HepG2 (cell line): ENCODE measurements around the gene DNAAF9. TPM values are rescaled to one million over a fixed set of nuclear protein-coding genes. Genes with fewer than 3 reads are reported as not detected.

Source experiments
- ATAC-seq: fragments of 200-7000 bp; cut with Tn5 transposase; 3 replicates; pipeline ENCODE4 v1.9.1; 2020; ENCODE audit warnings: mild to moderate bottlenecking, moderate library complexity
- BruUV-seq: library from RNA; stranded (reverse); fragments of 400-500 nt; replicated peaks from 2 replicates; lab custom pipeline; 2021; lab: Mats Ljungman, UMichigan
- CTCF ChIA-PET: fragments of 300-600 bp; formaldehyde crosslinking; extraction: SDS; loops from one replicate; lab custom pipeline; 2021; ENCODE audit warnings: low total read pairs, inconsistent platforms, low intra/inter-chr PET ratio; lab: Yijun Ruan, JAX
- POLR2A ChIA-PET: fragments of 350-600 bp; sonication (Branson Sonifier 250); formaldehyde crosslinking; loops from one replicate; lab custom pipeline; 2020; ENCODE audit warnings: antibody characterized with exemption, inconsistent platforms; lab: Yijun Ruan, JAX
- DNase-seq: peaks from one replicate; pipeline ENCODE4 v3.0.0-alpha.2; 2015; ENCODE audit warnings: low spot score
- FAIRE-seq: peaks from 3 replicates; lab custom pipeline; 2011; peaks lifted over from hg19 to GRCh38; lab: Jason Lieb, UNC
- H2AFZ ChIP-seq: one replicate; pipeline ENCODE4 v1.6.1; 2011; ENCODE audit warnings: low read length, inconsistent platforms
- H3K27ac ChIP-seq: fragments of 300-600 bp; 3 replicates; pipeline ENCODE4 v1.8.0; 2011; ENCODE audit warnings: mixed run types, mild to moderate bottlenecking, mixed read lengths, low read length, inconsistent platforms; ENCODE audit not compliant: insufficient read depth; ENCODE audit errors: extremely low read length
- H3K27me3 ChIP-seq, 2 experiments: fragments of 200-600 bp in 1 of 2; 2 replicates in 1 of 2; 3 replicates in 1 of 2; pipeline versions ENCODE4 v1.6.0 to v1.8.0; 2011; ENCODE audit warnings: low read length in 2 of 2, mild to moderate bottlenecking in 2 of 2, moderate library complexity in 2 of 2, inconsistent platforms in 1 of 2; ENCODE audit not compliant: insufficient read depth in 2 of 2, control insufficient read depth in 1 of 2
- H3K36me3 ChIP-seq, 2 experiments: fragments of 200-600 bp in 1 of 2; replicated peaks in 1 of 2; 2 replicates in 1 of 2; 3 replicates in 1 of 2; pipeline versions ENCODE4 v1.5.1 to v1.8.0; 2011; ENCODE audit warnings: low read length in 2 of 2, inconsistent platforms in 1 of 2; ENCODE audit not compliant: insufficient read depth in 2 of 2, control insufficient read depth in 1 of 2
- H3K4me1 ChIP-seq: 2 replicates; pipeline ENCODE4 v1.5.1; 2012; ENCODE audit warnings: low read length, inconsistent platforms; ENCODE audit not compliant: insufficient read depth
- H3K4me2 ChIP-seq: 2 replicates; pipeline ENCODE4 v1.6.0; 2011; ENCODE audit warnings: low read depth, low read length, inconsistent platforms
- H3K4me3 ChIP-seq, 3 experiments: fragments of 200-600 bp in 1 of 3; sonication (generic), shearing (Covaris generic) in 1 of 3; replicated peaks in 1 of 3; 2 replicates each; pipeline ENCODE4 v1.5.1; 2011 to 2016; ENCODE audit warnings: low read length in 3 of 3, inconsistent platforms in 2 of 3, low read depth in 2 of 3, mild to moderate bottlenecking in 2 of 3, control low read depth in 1 of 3, mixed read lengths in 1 of 3; ENCODE audit not compliant: insufficient read depth in 1 of 3
- H3K79me2 ChIP-seq: one replicate; pipeline ENCODE4 v1.6.1; 2011; ENCODE audit warnings: low read length, inconsistent platforms; ENCODE audit not compliant: insufficient read depth
- H3K9ac ChIP-seq: 2 replicates; pipeline ENCODE4 v1.6.0; 2011; ENCODE audit warnings: mild to moderate bottlenecking, low read depth, low read length, inconsistent platforms; ENCODE audit not compliant: insufficient read depth
- H3K9me3 ChIP-seq: 2 replicates; pipeline ENCODE4 v1.5.1; 2012; ENCODE audit warnings: mild to moderate bottlenecking, low read length
- H4K20me1 ChIP-seq: 2 replicates; pipeline ENCODE4 v1.6.0; 2011; ENCODE audit warnings: inconsistent platforms, mild to moderate bottlenecking, low read length, moderate library complexity; ENCODE audit not compliant: insufficient read depth
- ATM ChIP-seq: fragments of 450-650 bp; IDR thresholded peaks from 2 replicates; pipeline ENCODE4 v1.7.1; 2017; ENCODE audit warnings: mild to moderate bottlenecking, borderline replicate concordance
- HMG20B ChIP-seq: conservative IDR thresholded peaks from 2 replicates; pipeline ENCODE4 v1.6.1; 2016; ENCODE audit warnings: missing genetic modification reagents, missing compliant biosample characterization
- KLF9 ChIP-seq: IDR thresholded peaks from 2 replicates; pipeline ENCODE4 v1.6.1; 2016; ENCODE audit warnings: low read depth
- MXD4 ChIP-seq: IDR thresholded peaks from 2 replicates; pipeline ENCODE4 v1.6.1; 2016; ENCODE audit warnings: mild to moderate bottlenecking, missing biosample characterization, missing genetic modification reagents
- NR2F2 ChIP-seq: IDR thresholded peaks from 2 replicates; pipeline ENCODE4 v1.6.1; 2012; ENCODE audit warnings: low read depth, inconsistent platforms, borderline replicate concordance
- RFX1 ChIP-seq: fragments of 450-650 bp; IDR thresholded peaks from 2 replicates; pipeline ENCODE4 v1.6.1; 2017
- ZNF274 ChIP-seq: sonication (generic); formaldehyde crosslinking; IDR thresholded peaks from 2 replicates; pipeline ENCODE4 v1.5.1; 2020; ENCODE audit warnings: mild to moderate bottlenecking, missing genetic modification reagents
- ZNF674 ChIP-seq: sonication (generic); formaldehyde crosslinking; IDR thresholded peaks from 2 replicates; pipeline ENCODE4 v1.5.0; 2020; ENCODE audit warnings: low read depth, mild to moderate bottlenecking, missing genetic modification reagents
- ZNF720 ChIP-seq: sonication (generic); formaldehyde crosslinking; IDR thresholded peaks from 2 replicates; pipeline ENCODE4 v1.4.0; 2020; ENCODE audit warnings: missing genetic modification reagents
- ZNF781 ChIP-seq: sonication (generic); formaldehyde crosslinking; IDR thresholded peaks from 2 replicates; pipeline ENCODE4 v1.5.1; 2020; ENCODE audit warnings: borderline replicate concordance, mild to moderate bottlenecking, missing genetic modification reagents; ENCODE audit errors: not compliant biosample characterization
- WGBS: methylation state at CpG from one replicate; pipeline ENCODE4 v1.1.6; 2017; ENCODE audit warnings: low lambda C conversion rate; 5-methylcytosine and 5-hydroxymethylcytosine counted together
- in situ Hi-C: cut with HindIII; loops from 2 replicates; pipeline ENCODE4 v1.10.0; 2017; ENCODE audit warnings: low pct_unique_long_range_greater_than_20kb; ENCODE audit not compliant: extremely low pct_ligation_motif_present
- intact Hi-C: fragments of 100-400 bp; cut with micrococcal nuclease; formaldehyde crosslinking; loops from one replicate; pipeline ENCODE4 v1.10.0; 2022; ENCODE audit not compliant: unreplicated experiment
- polyA plus RNA-seq, 8 experiments: library from polyadenylated mRNA; depleted of rRNA in 3 of 8; stranded (reverse) in 7 of 8; unstranded in 1 of 8; fragments of >200 nt; fragmentation: Illumina TruSeq in 4 of 8; extraction: Trizol in 4 of 8; gene quantifications; 2 replicates each; pipeline versions ENCODE4 v1.2.1 to v1.2.3, GENCODE V29; 2011 to 2016; ENCODE audit warnings: low read depth in 4 of 8, missing spikeins in 1 of 8, mixed read lengths in 1 of 8; ENCODE audit not compliant: insufficient read depth in 1 of 8
- total RNA-seq, 5 experiments: library from RNA; depleted of rRNA; stranded (reverse); fragments of >200 nt; fragmentation: Illumina TruSeq; extraction: Trizol; gene quantifications; 2 replicates each; pipeline ENCODE4 v1.2.3, GENCODE V29; 2016; ENCODE audit warnings: low read depth in 1 of 5
- TF ChIP-seq, protein P1 (sequence below): sonication (generic); formaldehyde crosslinking; conservative IDR thresholded peaks from 2 replicates; pipeline ENCODE4 v1.4.0; 2020; ENCODE audit warnings: missing genetic modification reagents
- TF ChIP-seq, protein P2 (sequence below): sonication (generic); formaldehyde crosslinking; IDR thresholded peaks from 2 replicates; pipeline ENCODE4 v1.4.0; 2020; ENCODE audit warnings: missing genetic modification reagents

DNAAF9 gene
- total and polyA plus RNA-seq, 2 of the 13 experiments (the other 11 are each of a cell fraction or from before 2014, with no cell fraction given) = 10.5 to 14.9 TPM

DNA sequence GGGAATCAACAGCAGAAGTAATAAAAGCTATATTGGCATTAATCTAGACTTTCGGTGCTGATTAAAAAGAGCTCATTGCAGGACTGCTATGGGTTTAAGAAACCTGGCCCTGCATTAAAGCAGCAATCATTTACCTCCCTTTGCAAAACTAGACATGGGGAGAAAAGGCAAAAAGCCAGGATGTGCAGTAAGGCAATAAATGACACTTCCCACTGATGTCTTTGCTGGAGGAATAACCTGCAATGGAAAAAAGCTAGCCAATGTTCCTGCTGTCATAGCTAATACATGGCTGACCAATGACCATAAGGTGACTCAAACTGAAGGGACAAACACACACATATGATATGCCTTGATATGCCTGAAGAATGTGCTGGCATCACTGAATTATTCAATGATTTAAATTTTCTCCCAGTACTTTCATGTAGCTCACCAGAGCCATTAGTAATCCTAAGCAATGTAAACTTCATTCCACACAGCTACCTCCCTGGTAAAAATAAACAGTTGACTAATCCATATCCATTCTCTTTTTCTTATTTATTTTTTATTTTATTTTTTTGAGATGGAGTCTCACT, 8.7 kb downstream of the DNAAF9 start:
- Histone ChIP-seq H3K9me3 (no peaks in the 10 kb centered on the region), H3K9ac (no peak overlapping the region), H3K27ac (no peak overlapping the region), H2AFZ (no peak overlapping the region), H3K4me1 (no peaks in the 10 kb centered on the region), H3K4me2 (no peak overlapping the region), H3K27me3 (no peaks in the 10 kb centered on the region), H3K36me3 (no peaks in the 10 kb centered on the region), H3K79me2 (peaks cover 63% of the 10 kb centered on the region), H3K4me3 (no peak overlapping the region), H4K20me1 (peaks cover 11% of the 10 kb centered on the region)
- in situ Hi-C loops (no loop called here), intact Hi-C loops (no loop called here)
- no peak for ATAC-seq
- WGBS = 96% methylated on average over 1 of the region's 1 CpG
- POLR2A ChIA-PET = interaction anchor here (1.4 to 1.7 kb wide), 2 partner anchors 9 to 71 kb away, joined by 3 read pairs; partner anchors contain the start of gene DNAAF9
- CTCF ChIA-PET = no interaction called here
- BruUV-seq = no TSS peak
- no peak for FAIRE-seq
- TF ChIP-seq, protein P1, sequence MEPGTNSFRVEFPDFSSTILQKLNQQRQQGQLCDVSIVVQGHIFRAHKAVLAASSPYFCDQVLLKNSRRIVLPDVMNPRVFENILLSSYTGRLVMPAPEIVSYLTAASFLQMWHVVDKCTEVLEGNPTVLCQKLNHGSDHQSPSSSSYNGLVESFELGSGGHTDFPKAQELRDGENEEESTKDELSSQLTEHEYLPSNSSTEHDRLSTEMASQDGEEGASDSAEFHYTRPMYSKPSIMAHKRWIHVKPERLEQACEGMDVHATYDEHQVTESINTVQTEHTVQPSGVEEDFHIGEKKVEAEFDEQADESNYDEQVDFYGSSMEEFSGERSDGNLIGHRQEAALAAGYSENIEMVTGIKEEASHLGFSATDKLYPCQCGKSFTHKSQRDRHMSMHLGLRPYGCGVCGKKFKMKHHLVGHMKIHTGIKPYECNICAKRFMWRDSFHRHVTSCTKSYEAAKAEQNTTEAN (CRISPR knock-in tag) = no peak
- TF ChIP-seq, protein P2, sequence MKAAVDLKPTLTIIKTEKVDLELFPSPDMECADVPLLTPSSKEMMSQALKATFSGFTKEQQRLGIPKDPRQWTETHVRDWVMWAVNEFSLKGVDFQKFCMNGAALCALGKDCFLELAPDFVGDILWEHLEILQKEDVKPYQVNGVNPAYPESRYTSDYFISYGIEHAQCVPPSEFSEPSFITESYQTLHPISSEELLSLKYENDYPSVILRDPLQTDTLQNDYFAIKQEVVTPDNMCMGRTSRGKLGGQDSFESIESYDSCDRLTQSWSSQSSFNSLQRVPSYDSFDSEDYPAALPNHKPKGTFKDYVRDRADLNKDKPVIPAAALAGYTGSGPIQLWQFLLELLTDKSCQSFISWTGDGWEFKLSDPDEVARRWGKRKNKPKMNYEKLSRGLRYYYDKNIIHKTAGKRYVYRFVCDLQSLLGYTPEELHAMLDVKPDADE (CRISPR knock-in tag) = no peak
- TF ChIP-seq ZNF274 = no peak
- TF ChIP-seq ZNF781 (CRISPR knock-in tag) = no peak
- no peak for TF ChIP-seq ZNF674 (CRISPR knock-in tag)
- TF ChIP-seq MXD4 (CRISPR knock-in tag) = no peak
- no peak for TF ChIP-seq KLF9 (CRISPR knock-in tag)
- no peak for TF ChIP-seq NR2F2
- no peak for TF ChIP-seq RFX1
- TF ChIP-seq HMG20B = no peak
- TF ChIP-seq ATM = no peak
- no peak for TF ChIP-seq ZNF720
- no peak for DNase-seq
